GM23248 (cell line): Measurements from ENCODE around the gene PTPRA.

Experiments used
- EZH2 ChIP-seq: fragments of 200-600 bp; sonication (generic); IDR thresholded peaks from 2 replicates; pipeline ENCODE4 v1.6.1; 2018; ENCODE audit warnings: antibody characterized with exemption, mild to moderate bottlenecking; ENCODE audit not compliant: insufficient read depth, poor library complexity, severe bottlenecking
- EZH2phosphoT487 ChIP-seq: fragments of 200-600 bp; sonication (generic); IDR thresholded peaks from 2 replicates; pipeline ENCODE4 v1.6.1; 2018; ENCODE audit warnings: antibody characterized with exemption, moderate library complexity, mild to moderate bottlenecking, low read depth; ENCODE audit not compliant: insufficient read depth

- TF ChIP-seq EZH2phosphoT487 (no peak), EZH2 (no peak)
Observed at GRCh38 chr20:2826655-2827054, 46.6 kb upstream of the PTPRA start.
